ENCODE measurements around the gene CAMTA2.

The CAMTA2 gene

GRCh38 chr17:4968486-4969046, 18.9 kb downstream of the CAMTA2 start:
- no peak for DNase-seq

GRCh38 chr17:4967539-4968485, 19.7 kb downstream of the CAMTA2 start, which contains the start of gene SPAG7:
SPAG7 (minus strand) TSS chr17:4967817; CDS start chr17:4967804, 13 bp downstream.
- peak; percentile 94 for DNase-seq

- peak; percentile 99 for DNase-seq
Observed at GRCh38 chr17:4966844-4967538, 20.5 kb downstream of the CAMTA2 start.

- DNase-seq: no peak
Observed at GRCh38 chr17:4965311-4965986, 22.0 kb downstream of the CAMTA2 start.

- DNase-seq: no peak
Observed at GRCh38 chr17:4960279-4960922, 27.1 kb downstream of the CAMTA2 start.

GRCh38 chr17:4959261-4959965, 28.1 kb downstream of the CAMTA2 start:
- DNase-seq: no peak

GRCh38 chr17:4958102-4958501, 29.4 kb downstream of the CAMTA2 start:
- DNase-seq: no peak

GRCh38 chr17:4956493-4957061, 30.9 kb downstream of the CAMTA2 start:
- DNase-seq: no peak

- DNase-seq: no peak
Observed at GRCh38 chr17:4955091-4955490, 32.4 kb downstream of the CAMTA2 start.

- DNase-seq: no peak
Observed at GRCh38 chr17:4953451-4953961, 34.0 kb downstream of the CAMTA2 start.

GRCh38 chr17:4951486-4951885, 36.0 kb downstream of the CAMTA2 start:
- DNase-seq: no peak

GRCh38 chr17:4950746-4951204, 36.7 kb downstream of the CAMTA2 start, which contains the start of gene ENO3:
ENO3 (plus strand) TSS chr17:4951119; CDS start chr17:4951830, 711 bp downstream.
- peak; percentile 54 for DNase-seq

- DNase-seq: peak; percentile 22
Observed at GRCh38 chr17:4950075-4950745, 37.3 kb downstream of the CAMTA2 start.

- DNase-seq: peak; percentile 28
Observed at GRCh38 chr17:4949321-4950074, 38.0 kb downstream of the CAMTA2 start.

GRCh38 chr17:4948931-4949320, 38.5 kb downstream of the CAMTA2 start:
- DNase-seq: peak; percentile 68

GRCh38 chr17:4948166-4948930, 39.1 kb downstream of the CAMTA2 start, which contains the start of gene PFN1:
PFN1 (minus strand) TSS chr17:4948530; CDS start chr17:4948394, 136 bp downstream.
- DNase-seq: peak; percentile 68

- DNase-seq: peak; percentile 12
Observed at GRCh38 chr17:4947411-4948165, 39.9 kb downstream of the CAMTA2 start.

GRCh38 chr17:4947010-4947410, 40.5 kb downstream of the CAMTA2 start:
- DNase-seq: no peak

Data from NCI-H1092 treated with DMSO at 0.1 percent for 48 hours (cell line).